NCI-H748 treated with DMSO at 0.1 percent for 48 hours (cell line): ENCODE results near the gene CFAP77.

Experiments
- DNase-seq: peaks from one replicate; lab custom pipeline; 2025; lab: John Stamatoyannopoulos, UW

CFAP77 gene

DNA sequence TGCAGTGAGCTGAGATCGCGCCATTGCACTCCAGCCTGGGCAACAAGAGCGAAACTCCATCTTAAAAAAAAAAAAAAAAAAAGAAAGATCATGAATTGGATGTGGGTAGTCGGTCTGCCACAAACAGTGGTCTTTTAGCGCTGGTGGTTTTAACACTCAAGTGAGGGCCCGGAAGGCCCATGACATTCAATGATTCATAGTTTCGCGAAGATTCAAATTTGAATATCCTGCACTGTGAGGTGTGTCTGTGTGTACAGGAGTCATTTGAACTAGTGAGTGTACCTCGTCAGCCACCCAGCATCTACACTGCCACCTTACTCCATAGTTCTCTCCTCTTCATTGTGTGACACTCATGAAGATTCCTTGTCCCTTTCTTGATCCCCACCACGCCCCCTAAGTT is 41.3 kb downstream of the CFAP77 start:
- no peak for DNase-seq

DNA sequence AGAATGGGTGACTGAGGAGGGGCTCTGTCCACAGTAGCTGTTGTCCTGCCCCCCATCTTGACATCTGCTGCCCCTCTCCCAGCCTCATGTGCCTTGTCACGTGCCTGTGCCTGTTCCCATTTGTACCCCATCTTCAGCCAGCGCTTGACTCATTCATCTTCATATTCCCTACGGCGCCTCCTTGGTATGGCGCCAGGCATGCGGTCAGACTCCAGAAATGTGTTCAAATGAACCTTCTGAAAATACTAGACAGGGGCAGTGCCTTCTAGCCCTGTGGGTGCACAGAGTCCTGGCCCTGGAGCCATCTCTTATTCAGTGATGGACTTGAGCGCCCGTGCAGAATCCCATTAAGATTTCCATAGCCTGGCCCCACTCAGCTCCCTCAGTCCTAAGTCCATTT is 46.2 kb downstream of the CFAP77 start:
- no peak for DNase-seq

DNA sequence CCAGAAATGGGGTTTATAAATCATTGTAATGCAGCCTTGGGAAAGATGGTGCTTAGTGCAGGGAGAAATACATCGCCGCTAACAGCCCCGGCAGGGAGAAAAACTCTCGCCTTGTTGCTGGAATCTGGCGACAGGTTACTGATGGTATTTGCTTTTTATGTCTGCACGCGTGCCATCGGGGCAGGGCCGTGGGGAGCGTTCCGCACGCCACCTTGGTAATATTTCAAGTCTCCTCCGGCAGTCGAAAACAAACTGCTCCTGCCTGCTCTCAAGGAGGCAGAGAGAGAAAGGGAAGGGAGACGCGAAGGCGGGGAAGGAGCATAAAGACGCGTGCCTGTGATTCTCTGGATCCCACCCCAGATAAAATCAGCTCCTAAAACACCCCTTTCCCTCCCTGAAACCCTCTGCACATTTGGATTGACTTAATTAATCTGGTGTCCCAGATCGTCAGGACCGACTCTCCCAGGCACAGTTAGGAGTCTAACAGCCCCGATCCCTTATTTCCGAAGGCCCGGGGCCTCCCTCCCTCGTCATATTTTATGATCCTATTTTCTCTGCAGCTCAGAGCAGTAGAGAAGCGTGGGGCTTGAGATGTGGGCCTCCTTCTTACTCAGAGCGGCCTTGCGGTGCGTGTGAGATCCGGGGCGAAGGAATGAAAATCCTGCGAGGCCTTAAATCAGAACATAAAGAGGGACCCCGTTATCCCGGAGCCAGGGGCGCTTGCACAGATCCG is 47.7 kb downstream of the CFAP77 start:
- DNase-seq: no peak

DNA sequence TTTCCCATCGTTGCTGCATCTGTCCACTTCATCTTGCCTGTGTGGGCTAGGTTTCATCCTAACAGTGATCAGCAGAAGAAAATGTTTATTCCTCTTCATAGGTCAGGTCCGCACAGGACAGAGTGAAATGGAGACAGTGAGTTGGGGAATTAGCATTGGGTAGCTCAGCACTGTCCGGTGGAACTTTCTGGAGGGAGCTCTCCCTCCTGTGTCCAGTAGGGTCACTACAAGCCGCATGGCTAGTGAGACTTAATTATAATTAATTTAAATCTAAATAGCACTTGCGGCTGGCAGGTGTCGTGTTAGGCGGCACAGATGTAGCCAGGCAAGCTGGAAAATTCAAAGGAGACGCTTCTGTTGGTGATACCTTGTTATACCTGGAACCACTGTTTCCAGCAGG is 48.4 kb downstream of the CFAP77 start:
- DNase-seq: no peak

DNA sequence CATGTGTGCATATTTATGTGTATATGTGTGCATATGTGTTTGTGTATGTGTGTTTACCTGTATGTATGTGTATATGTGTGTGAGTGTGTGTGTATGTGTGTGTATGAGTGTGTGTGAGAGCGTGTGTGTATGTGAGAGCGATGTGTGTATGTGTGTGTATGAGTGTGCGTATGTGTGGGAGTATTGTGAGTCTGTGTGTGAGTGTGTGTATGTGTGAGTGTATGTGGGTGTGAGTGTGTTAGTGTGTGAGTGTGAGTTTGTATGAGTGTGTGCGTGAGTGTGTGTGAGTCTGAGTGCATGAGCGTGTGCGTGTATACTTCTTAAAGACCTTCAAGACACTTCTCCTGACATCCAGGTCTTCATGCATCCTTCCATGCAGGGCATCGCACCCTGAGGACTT is 49.6 kb downstream of the CFAP77 start:
- DNase-seq: no peak

DNA sequence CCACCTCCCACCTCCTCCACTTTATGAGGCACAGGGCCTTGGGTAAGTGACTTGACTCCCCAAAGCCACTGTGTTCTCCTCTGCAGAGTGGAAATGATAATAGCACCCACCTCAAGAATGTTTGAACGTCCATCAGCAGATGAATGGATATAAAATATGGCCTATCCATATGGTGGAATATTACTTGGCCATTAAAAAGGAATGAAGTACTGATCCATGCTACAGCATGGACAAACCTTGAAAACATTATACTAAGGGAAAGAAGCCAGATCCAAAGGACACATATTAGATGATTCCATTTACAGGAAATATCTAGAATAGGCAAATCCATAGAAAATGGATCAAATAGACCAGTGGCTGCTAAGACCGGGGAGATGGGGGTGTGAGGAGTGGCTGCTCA is 50.2 kb downstream of the CFAP77 start:
- no peak for DNase-seq

DNA sequence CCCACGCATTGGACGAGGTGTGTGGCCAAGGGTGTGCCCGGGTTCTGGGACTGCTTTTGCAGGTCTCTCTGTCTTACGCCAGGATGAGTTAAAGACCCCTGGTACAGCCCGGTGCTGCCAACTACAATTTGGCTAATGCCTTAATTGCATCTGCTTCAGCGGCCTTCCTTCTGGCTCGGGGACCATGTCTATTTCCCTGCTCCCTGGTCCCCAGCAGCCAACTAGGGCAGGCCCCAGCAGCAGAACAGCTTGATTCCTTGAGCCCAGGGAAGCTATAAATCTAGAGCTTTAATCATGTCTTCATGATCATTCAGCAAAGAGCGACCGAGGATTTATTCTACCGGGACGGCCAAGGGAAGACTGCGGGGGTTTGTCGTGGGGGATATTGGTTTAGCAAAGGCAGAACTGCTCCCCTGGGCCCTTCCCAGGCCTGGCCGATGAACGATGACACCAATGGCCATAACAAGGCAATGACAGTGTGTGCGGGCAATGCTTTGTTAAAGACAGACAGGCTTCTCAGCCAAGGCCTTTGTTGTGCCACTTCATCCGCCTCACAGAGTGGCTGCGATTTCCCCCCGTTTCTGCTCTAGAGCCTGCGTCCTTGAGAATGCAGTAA is 51.4 kb downstream of the CFAP77 start:
- no peak for DNase-seq

DNA sequence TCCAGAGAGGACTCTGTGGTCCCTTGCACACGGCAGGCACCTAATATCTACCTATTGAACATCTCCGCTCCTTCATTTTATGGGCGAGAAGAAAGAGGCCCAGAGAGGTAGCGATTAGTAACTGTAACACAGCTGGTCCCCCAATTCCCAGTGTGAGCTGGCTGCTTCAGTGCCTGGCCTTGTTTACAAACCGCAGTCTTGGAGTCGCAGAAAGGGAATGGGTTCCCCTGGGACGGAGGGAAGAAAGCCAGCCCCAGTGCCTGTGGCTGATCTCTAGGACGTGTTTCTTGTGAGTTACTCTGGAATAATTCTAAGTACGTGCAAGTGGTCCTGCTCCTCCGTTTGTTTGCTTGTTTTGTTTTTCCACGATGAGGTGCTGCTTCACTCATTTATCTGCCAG is 52.0 kb downstream of the CFAP77 start:
- no peak for DNase-seq

DNA sequence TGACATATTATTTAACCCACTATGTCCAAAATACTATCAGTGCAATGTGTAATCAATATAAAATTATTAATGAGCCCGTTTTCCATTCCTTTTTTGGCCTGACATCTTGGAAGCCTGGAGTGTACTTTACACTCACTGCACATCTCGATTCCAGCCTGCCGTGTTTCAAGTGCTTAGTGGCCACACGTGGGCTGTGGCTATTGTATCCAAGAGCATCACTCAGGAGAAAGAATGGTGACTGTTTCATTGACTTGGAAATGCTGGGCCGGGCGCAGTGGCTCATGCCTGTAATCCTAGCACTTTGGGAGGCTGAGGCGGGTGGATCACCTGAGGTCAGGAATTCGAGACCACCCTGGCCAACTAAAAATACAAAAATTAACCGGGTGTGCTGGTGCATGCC is 54.5 kb downstream of the CFAP77 start:
- DNase-seq: no peak

DNA sequence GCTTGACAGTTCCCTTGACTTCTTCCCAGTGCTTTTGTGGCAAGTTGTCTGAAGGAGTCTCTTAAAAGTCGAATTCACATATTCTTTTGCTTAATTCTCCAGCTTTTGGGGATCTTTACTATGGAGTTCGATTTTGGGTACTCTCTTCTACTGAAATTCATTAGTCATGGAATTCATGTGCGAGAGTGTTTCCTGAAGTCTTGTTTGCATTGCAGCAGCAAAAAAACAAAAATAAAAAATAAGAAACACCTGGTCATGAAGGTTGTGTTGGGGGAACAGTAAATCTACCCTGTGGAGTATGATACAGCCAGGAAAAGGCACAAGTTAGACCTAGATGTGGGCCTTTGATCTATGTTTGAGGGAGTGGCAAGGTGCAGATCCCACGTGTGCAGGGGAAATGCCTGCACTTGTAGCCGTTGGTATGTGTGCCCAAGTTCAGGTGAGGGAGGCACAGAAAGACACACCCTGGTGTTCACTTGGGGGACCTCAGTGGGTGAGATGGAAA is 55.2 kb downstream of the CFAP77 start:
- no peak for DNase-seq

DNA sequence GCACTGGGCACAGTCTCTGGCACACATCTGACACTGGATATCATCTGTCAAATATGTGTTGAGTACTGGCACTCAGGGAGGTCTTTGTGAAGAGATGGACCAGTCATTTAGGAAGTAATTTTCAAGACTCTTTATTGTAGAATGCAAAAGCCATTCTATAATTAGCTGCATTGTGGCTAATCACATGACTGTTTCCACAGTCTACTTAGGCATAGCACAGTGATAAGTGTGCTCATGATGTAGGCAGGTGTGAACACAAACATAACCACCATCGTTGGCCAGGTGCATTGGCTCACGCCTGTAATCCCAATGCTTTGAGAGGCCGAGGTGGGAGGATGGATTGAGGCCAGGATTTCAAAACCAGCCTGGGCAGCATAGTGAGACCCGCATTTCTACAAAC is 62.2 kb downstream of the CFAP77 start:
- DNase-seq: peak; percentile 88

DNA sequence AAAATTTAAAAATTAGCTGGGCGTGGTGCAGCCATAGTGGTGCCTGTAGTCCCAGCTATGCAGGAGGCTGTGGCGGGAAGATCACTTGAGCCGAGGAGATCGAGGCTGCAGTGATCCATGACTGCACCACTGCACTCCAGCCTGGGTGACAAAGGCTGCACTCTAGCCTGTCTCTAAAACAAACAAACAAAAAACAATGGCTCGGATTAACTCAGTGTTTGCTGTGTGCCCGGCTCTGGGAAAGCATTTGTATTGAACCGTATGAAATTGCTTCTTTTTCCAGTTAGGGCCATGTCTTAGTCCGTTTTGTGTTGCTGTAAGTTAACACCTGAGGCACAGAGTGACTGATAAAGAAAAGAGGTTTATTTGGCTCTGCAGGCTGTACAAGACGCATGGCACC is 62.6 kb downstream of the CFAP77 start:
- DNase-seq: peak; percentile 88

DNA sequence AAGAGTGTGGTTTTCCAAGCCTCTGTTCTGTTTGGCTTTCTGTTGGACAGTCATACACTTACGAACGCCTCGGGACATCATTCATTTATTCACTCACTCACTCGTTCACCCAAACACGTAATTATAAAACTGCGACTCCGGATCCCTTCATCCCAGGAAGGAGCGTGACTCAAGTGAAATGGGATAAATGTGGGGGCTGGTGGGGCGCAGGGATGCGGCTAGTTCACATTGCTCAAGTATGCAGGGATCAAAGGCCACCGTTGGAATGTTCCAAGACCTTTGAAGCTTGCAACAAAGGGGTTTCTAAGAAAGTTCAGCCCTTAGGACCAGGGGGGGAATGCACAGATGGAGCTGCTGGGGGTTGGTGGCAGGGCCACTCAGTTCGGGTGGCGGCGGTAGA is 64.2 kb downstream of the CFAP77 start:
- DNase-seq: no peak

DNA sequence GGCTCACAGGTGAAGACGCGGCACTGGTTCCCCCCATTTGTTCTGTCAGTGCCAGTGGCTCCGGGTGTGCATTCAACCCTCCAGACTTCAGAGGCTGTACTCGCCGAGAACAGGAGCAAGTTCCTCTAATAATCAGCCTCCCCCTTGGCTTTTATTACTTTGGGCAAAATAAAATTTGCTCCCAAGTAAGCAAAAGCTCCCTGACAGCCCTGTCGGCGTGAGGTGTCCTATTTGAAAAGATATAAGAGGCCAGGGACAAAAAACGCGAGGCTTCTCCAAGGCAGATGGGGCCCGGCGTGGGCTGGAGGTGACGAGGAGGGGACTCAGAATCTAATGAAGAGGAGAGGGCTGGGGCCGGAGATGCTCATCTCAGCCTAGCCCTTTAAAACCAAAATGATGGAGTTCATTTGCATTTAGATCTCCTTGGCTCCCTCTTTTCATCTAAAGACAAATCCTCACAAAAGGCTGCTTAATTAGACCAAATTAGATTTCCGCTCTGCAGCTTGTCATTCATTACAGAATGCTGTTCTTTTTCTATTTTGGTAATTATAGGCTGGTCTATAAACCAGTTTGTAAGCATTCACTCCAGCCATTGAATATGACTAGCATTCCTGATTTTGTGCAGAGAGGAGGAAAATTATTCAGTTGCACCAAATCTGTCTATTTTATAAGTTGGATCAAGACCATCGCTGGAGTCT is 68.5 kb downstream of the CFAP77 start:
- no peak for DNase-seq

DNA sequence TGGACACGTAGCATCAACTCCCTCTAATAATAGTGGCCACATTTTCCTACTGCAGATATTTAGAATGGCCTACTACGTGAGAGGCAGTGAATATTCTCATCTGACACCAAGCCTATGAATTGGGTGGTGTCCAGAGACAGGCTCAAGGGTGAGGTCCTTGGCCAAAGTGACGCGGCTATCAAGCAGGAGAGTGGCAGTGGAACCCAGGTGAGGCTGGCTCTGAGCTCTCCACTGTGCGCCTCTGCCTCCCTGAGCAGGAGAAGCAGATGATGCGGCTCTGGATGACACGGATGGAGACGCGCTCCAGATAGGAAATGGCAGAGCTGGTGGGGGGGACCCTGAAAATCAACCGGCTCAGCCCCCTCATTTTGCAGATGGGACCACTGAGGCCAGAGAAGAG is 69.7 kb downstream of the CFAP77 start:
- DNase-seq: no peak

DNA sequence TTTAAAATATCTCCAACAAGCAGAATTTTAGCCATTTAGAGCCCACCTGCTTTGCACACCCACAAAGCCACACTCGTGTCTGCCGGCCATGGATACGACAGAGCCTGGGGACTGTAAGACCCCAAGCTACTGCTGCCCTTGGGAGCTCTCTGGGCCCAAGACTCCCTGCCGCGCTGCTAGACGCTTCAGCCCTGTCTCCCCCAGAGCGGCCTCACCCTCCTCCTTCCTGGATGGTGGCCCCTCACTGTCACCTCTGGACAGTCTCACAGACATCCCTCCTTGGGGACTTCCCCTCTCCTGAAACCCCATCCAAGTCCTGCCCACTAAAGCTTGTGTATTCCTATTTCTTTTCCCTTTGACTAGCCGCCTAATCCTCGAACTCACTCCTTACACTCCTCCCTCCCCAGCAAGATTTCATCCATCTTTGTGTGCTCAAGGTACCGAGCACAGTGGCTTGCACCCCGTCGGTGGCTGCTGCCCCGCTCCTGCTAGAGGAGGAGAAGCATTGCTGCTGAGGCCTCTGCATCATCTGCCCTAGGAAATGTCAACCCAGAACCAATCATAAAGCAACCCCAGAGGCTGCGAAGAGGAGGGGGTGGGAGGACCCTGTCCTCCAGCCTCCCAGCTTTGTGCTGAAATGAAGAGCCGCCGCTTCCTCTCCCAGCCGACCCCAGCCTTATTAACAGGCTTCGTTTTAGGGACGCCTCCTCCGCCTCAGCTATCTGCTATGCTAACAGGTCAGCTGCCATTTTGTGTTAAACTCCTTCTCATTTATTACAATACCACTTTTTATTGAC is 71.2 kb downstream of the CFAP77 start:
- no peak for DNase-seq

DNA sequence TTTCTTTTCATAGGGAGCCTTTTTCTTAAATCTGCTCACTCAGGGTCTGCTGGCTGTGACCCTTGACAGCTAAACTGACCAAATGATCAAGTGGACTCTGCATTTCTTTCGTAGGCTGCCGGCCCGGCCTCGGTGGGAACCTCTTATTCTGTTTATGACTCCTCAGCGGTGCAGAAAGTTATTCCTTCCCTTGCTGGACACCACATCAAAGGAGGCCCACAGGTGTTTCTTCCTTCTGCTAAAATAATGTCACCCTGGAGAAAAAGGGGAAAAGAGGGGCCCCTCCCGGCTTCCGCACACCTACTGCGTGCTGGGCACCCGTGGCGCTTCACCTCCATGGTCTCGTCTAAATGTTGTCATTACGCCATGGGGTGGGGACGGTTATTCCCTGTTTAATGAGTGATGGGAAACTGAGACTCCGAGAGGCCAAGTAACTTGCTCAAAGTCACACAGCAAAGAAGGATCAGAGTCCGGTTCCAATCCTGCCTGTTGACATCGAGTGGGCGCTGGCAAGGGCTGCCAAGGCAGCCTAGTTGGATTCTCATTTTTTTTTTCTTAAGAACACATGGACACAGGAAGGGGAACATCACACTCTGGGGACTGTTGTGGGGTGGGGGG is 72.3 kb downstream of the CFAP77 start:
- DNase-seq: no peak

DNA sequence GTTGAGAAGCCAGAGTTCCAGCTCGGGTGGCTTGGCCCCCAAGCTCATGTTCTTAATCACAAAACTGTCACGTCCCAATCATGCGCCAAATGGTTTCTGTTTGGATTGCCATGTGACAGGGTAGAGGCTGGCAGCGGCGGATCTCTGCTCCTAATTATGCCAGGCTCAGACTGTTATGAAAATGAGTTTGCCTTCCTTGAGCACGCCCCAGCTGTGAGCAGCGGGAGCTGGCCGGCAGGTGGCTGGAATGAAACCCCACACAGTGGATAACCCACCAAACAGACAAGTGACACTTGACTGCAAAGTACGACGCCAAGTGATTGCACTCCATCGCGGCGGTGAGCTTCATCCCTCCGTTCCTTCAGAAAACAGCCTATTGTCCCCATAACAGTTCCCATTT is 75.4 kb downstream of the CFAP77 start:
- no peak for DNase-seq

DNA sequence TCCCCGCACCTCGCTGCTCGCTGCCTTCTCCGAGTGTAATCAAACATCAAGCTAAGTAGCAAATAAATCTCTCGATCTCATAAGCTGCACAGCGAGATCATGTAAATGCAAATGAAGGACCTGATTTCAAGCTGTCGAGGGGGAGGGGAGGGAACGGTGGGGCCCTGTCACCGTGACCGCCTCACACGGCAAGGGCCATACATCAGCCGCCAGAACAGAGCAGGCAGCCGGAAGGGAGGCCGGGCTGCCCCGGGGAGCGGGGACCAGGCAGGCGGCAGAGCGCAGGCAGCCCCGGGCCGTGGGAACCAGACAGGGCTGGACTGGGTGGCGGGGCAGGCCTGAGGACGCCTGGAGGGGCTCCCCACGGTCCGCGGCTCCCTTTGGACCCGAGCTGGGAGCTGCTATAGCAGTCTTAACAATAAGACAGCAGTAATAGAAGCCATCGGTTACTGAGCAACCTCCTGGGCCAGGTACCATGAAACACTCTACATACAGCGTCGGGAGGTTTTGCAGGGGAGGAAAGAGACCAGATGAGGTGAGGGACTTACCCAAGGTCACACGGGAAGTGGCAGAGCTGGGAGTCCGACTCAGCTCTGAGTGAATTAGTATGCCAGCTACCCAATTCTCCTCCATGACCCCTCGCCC is 76.8 kb downstream of the CFAP77 start:
- no peak for DNase-seq

DNA sequence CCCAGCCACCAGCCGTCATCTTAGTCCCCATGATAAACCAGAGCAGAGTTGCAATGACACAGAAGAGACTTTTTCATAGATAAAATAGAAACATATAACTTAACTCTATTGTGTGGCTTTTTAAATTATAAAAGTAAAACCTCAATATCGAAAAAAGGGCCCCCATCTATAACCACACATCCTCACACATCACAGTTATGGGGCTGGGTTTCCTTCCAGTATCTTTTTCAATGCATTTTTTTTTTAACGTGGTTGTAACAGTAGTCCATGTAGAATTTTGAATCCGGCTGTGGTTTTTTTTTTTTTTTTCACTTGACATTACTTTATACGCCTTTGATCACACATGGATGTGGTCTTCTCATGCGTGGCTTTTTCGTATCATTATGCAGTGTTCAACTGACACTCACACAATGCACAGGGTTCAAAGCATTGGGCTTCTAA is 77.4 kb downstream of the CFAP77 start:
- DNase-seq: no peak

DNA sequence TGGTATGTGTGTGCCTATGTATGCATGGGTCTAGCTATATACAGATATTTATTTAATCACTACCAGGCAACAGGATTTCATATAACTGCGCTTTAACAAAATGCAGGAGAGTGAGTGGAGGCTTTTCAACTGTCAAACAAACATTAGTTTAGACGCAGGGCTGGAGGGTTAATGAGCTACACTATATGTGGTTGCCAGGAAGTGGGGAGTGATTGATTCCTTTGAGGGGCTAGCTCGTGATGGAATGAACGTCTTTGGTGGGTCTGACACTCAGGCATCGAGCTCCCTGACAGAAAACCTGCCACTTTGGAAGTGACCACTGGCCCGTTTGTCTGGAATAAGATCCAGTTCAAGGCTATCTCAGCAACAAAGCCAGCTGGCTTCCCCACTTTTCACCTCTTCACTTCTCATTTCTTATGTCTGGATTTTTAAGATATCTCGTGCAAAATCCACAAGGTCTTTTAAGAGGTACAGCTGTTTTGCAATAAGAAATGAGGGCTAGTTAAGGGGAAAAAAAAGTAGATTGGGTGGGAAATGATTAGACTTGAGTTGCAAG is 78.0 kb downstream of the CFAP77 start:
- DNase-seq: no peak
